Inflammatory macrophage treated with lipopolysaccharide for 1 hour (primary cell): ENCODE measurements around the gene MOGAT3.

ENCODE experiments used
- DNase-seq, 2 donors: peaks; one replicate each; pipeline ENCODE4 v3.0.0-alpha.2; 2020 to 2022

Gene MOGAT3

GRCh38 chr7:101170617-101171441, 30.0 kb downstream of the MOGAT3 start:
- DNase-seq, result peak; percentile 50 to 55

DNA sequence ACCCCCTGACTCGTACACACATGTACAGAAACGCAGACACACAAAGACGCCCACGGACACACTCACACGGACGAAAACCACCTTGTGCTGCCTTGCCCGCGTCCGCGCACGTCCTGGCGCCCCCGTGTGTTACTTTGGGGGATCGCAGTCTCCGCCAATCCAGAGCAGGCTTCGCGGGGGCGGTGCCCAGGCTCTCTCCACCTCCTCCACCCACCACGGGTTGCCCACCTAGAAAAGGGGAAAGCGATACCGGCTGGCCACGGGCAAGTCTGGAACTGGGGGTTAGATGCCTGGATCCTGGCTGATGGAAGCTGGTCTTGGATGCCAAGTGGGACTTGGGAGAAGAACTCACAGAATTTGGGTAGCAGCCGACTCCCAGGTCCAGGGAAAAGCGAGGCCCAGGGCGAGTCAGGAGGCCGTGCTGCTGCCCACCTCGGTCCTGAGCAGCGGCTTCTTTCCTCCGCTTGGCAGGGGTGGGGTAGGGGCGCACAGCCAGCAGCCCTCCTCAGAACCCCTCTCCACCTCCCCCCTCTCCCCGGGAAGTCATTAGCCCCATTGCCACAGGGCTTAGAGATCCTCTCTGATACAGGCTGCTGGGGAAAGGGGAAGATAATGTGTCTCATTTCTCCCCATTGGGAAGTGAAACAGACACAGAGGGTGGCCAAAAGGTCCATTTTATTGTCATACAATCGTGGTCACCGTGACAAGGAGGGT, 30.8 kb downstream of the MOGAT3 start:
- peak; percentile 61 to 75 for DNase-seq

DNA sequence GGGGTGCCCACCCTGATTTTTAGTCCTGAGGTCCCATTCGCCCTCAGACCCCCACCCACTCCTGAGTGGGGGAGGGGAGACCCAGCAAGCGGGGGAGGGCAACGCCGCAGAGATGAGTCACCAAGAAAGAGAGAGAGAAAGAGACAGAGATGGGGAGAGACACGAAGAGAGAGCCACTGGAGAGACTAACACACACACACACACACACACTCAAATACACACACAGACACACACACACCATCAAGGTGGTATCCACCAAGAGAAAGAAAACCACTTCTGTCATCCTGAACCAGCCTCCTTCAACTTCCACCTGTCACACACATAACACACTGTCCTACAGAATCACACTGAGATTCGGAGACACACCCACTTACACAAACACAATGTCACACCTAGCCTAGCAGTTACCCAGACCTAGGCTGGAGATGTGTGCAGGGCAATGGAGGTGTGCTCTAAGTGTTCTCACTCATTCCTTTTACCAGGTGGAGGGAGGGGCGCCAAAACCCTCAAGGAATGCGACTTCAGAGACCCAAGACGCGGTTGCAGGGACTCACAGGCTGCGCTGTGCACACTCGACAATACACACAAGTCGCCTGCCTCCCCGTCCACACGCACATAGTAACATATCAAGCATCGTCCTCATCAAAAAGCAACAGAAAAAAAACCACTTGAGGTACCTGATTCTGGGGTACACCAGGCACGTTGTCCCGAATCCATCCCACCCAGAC, 31.6 kb downstream of the MOGAT3 start:
- no peak for DNase-seq

DNA sequence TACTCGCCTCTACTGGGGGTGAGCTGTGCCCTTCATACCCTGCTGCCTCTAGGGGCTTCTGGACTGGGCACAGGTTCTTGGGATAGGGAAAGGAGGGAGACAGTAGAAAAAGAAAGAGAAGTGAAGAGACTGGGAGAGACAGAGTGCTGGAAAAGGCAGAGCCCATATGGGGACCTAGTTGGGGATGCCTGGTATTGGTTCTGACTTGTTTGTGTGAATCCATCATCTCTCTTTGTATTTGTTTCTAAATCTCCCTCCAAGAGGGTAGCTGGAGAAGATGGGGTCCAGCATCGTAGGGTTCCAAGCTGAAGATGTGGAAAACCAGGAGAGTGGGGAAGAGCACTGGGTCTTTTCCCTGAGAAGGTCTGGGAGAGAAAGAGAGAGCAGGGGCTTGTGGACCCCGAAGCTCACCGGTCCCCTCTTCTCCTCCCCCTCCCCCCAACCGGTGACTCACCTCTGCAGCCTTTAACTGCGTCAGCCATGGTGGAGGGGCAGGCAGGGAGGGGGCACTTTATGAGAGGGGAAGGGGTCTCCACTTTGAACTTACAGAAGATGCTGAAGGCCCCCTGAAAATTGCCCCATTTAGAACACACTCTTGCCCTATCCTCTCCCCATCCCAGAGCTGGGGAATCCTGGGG, 32.3 kb downstream of the MOGAT3 start:
- DNase-seq, result no peak

GRCh38 chr7:101167645-101168411, 33.0 kb downstream of the MOGAT3 start:
- DNase-seq, result no peak

DNA sequence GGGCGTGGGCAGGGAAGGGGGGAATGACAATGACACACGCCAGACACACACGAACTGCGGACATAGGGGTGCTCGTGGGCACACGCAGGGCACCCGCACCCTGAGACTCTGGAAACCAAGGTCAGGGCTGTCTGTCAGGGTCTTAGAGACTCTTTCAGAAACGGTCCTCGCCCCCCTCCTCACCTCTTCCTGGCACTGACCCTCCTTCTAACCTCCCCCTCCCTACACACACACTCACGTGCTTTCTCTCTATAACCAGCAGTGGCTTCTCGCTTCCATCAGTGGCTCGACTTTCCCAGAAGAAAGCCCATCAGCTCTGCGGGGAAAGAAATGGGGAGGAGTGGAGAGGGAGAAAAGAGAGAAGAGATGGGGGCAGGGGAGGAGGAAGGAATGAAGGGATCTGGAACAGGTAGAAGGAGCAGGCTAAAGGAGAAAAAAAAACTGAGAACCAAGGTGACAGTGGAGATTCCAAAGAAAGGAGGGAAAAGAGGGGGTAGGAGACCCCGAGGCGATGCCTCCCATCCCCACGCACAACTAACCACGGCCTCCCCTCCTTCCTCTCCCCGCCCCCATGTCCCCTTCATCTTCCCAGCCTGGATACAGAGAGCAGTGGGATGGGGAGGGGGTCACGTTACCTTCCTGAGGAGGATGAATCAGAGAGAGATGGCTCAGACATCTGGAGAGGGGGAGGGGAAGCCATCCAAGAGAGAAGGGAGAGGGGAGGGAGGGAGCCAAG, 33.8 kb downstream of the MOGAT3 start:
- DNase-seq, result no peak

- DNase-seq, result no peak
Observed at GRCh38 chr7:101166648-101166908, 34.3 kb downstream of the MOGAT3 start.

DNA sequence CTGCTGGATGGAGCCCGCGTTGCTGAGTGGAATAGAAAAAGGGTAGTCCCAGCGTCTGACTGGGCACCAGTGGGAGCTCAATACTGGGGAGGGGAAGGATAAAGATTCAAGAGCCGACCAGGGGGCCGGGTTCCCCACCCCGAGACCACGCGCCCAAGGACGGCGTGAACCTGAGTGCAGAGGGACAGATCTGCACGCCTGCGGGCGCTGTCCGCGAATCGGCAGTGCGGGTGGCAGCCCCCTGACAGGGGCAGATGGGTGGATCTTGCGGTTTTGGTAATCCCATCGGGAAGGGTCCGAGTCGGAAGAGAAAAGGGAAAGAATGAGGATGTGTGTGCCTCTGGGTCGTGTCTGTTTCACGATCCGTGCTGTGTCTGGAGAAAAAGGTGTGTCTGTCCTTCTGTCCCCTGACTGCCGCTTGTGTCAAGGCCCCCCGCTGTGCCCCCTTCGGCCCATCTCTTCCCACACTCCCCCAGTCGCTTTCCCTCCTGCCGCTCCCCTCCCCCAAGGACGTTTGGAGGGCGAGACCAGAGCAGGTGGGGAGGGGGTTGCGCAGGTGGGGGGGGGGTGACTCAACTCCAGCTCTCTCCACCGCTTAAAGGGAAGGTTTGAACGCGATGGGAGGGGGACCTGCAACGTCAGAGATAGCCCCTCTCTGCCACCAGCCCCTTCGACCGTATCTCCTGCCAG, 34.7 kb downstream of the MOGAT3 start:
- no peak for DNase-seq

DNA sequence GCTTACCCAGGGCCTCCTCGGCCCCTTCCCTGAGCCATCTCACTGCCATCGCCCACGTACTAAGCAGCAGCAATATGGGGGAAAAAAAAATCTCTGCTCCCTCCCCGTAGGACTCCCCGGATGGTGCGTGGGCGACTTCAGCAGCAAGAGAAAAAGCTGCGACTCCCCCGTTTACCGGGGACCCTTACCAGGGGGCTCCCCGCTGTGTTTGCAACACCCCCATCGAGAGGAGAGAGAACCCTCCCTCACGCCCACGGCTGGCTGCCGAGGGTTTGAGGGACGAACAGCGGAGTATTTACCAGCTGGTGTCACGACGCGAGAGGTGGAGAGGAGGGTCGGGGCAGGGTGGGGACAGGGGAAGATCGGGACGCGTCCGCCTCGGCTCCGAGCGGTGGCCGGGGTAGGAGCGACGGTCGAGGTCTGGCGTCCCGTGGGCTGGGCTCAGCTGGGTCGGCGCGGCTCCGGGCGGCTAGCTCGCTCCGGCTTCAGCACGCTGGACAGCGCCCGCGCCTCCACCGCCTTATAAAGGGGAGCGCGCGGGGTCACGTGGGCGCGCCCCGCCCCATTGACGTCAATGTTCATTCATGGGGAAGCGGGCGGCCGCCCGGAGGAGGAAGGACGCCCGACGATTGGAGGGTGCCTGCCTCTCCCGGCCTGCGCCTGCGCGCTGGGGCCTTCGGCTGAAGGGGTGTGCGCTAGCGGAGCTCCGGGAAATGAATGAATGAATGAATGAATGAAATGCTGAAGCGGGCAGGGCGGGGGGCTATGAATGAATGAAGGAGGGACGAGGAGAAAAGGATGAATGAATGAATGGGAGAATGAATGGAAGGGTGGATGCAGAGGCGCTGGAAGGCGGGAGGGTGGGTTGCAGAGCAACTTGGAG, 35.5 kb downstream of the MOGAT3 start, which contains the start of gene VGF:
Gene VGF (minus strand): TSS at position 495 of the 883 bp plus-strand sequence. CDS start 726 bp downstream, outside the sequence.
- peak; percentile 92 to 98 for DNase-seq

DNA sequence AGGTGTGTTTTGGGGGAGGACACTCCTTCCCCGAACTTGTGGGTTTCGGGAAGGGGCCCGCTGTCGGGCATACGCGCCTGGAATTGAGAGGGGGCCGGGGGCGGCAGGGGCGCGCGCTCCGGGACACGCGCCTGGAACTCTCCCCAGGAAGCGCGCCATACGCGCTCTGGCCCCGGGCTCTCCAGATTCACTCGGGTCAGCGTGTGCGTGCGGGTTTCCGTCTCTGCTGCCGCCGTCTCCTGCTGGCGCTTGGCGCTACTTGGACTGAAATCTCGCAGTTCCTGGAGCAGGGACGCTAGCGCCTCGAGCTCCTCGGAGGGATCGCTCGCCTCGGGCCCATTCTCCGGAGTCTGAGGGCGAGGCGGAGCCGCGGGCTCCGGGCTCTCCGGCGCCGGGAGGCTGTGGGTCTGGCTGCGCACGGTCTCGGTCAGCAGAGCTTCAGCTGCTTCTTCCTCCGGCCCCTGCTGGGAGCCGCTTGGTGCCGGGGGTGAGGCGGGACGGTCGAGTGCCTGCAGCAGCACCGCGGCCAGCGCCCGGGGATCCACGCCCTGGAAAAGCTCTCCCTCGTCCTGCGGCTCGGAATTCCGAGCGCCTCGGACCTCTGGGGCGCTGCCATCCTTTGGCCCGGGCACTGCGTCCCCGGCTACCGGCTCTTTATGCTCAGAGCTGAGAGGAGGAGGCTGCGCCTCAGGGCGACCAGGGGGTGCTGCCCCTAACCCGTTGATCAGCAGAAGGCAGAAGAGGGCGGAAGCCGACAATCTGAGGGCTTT, 36.6 kb downstream of the MOGAT3 start:
- peak; percentile 10 to 19 for DNase-seq

GRCh38 chr7:101163279-101164070, 37.4 kb downstream of the MOGAT3 start:
- no peak for DNase-seq

DNA sequence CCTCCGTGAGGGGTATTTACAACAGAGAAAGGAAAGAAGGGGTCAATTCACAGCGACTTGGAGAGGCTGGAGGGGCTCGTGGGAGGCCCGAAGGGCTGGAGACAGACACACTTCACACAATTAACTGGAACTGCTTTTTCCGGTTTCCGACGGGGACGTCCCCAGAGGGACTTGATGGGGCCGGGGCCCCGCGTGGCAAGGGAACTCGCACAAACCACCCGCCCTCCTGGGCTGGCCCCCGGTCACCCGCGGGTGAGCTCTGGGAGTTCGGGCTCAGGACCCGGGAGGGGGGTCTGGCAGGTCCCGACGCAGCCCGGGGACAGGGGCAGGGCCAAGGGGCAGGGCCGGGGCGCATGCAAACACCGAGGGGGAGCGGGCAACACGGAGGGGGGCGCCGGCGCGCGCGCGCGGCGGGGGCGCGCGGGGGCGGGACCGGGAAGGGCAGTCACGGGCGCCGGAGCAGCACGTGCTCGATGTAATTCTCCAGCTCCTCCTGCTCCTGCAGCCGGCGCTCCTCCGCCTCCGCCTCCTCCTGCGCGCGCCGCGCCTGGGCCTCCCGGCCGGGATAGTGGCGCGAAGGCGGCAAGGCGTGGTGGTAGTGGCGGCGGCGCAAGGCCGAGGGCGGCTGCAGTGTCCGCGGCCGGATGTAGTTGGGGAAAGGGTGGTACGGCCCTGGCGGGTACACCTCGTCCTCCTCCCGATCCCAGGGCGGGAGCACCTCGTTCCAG, 38.1 kb downstream of the MOGAT3 start:
- peak in 1 of 2 donors; percentile 17 for DNase-seq

DNA sequence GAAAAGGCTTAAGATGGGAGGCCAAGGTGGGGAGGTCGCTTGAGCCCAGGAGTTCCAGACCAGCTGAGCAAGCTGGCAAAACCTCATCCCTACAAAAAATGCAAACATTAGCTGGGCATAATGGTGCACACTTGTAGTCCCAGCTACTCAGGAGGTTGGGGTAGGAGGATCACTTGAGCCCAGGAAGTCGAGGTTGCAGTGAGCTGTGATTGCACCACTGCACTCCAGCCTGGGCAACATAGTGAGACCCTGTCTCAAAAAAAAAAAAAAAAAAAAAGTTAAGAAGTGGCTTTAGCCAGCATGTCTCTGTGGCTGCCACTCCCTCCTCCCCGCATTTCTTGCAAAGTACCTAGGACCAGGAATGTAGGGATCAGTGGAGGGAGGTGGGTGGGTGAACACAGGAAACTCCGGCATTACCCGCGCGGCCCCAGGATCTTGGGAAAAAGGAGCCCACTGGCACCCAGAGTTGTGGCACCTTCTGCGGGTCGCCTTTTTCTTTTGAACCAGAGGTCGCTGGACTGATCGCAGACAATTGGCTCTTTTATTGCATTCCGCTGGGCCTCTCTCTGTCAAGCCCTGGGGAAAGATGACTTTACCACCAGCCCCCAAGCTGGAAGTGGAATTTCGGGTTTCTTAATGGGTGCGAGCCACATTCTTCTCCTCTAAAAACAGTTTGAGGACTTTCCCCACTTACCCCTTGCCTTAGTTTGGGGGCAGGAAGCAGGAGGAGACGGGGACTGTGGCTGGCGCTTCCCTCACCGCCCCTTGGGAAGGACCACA, 39.0 kb downstream of the MOGAT3 start:
- DNase-seq, result no peak

DNA sequence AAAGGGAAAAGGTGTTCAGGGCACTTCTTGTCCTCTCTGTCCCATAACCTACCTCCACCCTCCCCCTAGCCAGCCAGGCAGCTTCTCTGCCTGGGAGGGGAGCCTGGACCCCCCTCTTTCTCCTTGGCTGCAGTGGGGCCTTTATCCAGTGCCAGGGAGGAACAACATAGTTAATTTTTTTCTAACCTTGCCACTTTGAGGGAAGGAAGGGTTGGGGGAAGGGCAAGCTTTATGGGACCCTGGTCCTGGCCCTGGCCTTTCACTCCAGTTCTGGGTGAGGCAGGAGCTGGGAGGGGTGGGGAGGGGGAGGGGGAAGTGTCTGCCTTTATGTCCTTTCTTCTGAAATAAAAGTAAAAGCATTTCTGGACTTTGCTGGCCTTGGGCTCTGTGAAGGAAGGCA, 39.9 kb downstream of the MOGAT3 start:
- no peak for DNase-seq

DNA sequence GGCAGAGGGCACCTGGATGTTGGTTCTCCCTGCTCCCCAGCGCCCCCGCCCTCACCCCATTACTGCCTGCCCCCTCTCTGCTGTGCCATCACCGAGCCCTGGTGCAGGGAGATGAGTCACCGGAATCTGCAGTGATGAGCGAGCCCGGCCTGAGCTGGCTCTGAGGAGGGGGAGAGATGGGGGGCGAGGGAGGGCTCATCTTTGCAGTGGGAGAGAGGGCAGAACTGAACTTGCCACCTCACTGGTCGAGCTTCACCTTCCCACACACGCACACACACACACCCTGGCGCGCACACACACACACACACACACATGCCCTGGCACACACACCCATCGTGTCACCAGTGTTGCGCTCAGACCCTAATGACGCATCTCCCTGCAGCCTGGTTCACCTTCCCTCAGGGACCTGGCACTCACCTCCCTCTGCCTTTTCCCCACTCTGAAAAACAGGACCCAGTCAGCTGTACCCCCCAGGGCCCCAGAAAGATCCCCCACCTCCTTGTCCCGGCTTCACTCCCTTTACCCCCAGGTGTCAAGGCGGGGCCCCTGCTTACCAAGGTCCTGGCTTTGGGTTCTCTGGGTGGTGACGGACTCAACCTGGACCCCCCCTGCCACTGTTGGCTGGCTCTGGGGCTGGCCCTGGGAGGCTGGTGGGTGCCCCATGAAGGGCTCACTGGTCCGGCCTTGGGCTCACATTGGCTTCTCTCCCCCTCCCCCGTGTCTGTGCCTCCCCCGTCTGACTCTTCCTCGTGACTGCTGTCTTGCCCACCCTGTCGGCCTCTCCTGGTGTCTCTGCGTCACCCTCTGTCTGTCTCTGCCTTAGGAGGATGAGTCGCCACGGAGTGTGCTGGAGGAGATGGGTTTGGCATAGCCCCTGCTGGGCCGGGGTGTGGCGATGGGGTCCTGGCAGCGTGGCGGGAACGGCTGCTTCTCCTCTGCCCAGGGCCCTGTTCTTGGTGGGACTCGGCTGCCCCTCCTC, 40.9 kb downstream of the MOGAT3 start:
- DNase-seq, result no peak
